HG02571 (cell line): ENCODE measurements around the gene UBA1.

Experiments used
- ATAC-seq: cut with Tn5 transposase; IDR thresholded peaks from one replicate; pipeline ENCODE4 v1.9.1; 2021; ENCODE audit warnings: mild to moderate bottlenecking, moderate library complexity; ENCODE audit not compliant: unreplicated experiment

Gene UBA1

DNA sequence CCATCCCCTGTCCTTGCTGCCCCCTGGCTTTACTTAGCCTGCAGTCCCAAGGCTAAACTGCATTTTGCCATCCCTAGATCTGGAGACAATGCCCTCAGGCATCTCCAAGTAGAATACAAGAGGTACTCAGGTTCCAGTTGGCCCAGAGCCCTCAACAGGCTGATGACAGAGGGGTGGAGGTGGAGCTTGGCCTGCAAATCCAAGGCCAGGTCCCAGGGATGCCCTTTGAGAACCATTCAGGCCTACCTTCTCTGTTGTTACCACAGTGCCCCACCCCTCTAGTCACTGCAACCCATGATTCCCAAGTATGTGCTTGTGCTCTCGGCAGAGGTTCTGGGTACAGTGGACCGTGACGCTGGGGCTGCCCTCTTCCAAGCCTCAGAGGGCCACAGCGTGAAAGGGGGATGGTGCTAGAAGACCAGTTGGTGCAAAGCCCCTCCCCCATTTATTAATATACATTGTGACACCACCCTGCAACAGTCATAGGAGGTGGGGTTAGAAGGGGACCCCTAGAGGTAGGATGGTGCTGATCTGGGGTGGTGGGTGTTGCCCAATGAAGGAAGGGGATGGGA is 6.4 kb upstream of the UBA1 start:
- no peak for ATAC-seq

DNA sequence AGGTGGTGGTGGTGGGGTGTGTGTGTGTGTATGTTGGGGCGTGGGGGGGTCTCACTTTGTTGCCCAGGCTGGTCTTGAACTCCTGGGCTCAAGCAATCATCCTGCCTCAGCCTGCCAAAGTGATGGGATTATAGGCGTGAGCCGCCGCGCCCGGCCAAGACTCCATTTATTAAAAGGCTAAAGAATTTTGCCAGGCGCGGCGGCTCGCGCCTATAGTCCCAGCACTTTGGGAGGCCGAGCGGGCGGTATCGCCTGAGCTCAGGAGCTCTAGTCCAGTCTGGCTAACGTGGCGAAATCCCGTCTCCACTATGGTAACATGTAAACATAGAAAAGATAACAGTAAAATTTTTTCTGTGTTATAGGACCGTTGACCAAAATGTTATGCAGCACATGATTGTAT is 3.7 kb upstream of the UBA1 start:
- no peak for ATAC-seq

DNA sequence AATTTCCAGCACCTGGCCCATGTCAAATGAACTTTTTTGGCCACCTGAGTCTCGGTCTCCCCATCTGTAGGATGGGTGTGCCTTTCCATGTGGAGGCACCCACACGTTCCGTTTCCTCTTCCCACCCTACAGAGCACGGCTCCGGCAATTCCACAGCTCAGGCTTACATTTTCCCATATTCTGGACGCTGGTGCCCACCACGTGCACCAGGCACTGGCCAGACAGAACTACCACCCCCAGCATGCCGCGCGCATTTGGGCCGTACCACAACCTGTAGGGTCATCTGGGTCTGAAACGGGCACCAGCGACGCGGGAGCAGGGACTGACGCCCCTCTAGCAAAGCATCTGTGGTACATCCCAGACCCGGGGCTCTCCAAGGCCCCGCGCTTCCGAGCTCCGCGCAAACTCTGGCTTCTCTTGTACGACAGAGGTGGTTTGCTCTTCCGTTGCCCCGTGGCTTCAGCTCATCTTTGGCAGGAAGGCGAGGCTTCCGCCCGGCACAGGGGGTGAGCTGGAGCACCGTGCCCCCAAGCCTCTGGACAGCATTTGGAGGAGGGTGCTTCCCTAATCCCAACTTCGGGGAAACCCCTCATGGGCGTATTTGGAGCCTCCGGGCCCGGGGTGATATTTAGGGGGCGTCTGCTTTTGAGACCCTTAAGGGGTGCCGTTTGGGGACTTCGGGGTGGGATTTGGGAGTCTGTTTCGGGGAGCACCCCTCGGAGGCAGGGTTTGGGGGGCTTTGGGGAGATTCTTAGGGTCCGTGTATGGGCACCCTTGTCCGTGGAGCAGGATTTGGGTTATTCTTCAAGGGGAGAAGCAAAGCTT is 3.0 kb upstream of the UBA1 start:
- peak; percentile 58 for ATAC-seq

DNA sequence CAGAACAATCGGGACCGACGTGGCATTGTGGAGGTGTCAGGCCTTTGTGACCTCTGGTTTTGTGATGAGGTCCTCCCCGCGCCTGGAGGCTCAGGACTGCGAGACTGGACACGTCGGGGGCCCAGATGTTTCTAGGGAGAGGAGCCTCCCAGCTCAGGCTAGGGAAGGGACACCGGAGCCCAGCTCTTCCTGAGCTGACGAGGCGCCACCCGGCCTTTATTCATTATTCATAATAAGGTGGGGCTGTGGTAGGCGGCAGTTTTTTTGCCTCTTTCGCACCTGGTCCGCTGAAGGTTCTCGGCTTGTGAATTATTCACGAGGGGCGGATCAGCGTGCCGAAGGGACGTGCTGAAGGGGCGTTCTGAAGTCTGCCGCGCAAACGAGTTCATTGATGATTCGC is 2.3 kb upstream of the UBA1 start:
- no peak for ATAC-seq

DNA sequence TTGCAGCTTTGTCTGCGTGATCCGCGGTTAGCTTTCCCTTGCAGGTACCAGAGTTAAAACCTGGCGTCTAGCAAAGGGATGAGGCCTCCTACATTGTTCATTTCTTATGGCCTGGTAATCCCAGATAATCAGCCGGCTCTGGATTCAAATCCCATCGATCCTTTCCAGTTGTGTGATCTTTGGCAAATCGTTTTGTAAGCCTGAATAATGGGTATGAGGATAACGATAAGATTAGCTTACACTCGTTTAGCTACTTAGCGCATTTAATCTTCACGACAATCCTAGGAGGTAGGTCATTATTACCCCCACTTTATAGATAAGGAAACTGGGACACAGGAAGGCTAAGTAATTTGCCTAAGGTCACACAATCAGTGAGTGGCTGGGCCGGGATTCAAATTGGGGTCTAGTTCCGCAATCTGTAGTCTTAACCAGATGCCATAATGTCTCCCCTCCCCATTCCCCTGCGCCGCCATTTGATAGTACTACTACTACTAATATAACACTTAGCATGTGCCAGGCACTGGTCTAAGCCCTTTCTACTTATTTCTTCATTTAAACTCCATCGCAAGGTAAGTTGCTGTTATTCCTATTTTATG is 1.7 kb upstream of the UBA1 start:
- no peak for ATAC-seq

DNA sequence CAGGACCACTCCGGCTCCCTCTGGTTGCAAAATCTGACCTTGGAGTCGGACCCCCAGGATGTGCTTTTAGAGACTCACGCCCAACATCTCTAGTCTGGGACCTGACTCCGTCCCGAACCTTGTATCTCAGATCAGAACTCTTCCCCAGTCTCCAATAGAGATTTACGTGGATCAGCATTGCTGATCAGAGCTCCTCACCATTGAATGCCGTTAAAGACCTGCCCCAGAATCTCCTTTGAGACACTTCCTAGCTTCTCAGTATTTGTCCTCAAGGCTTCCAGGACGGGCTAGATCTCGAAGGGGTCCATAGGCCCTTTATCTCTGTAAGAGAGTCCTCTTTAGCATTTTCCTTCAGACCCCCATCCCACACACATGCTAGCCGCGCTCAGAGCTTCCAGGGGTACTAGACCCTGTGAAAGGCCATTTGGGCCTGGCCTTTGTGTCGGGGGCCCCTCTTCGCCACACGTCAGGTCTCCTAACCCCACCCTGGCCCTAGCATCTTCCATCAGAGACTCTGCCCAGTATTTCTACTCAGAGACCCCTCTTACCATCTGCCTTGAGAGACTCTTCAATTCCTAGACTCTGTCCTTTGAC is 662 bp downstream of the UBA1 start:
- peak; percentile 3 for ATAC-seq

DNA sequence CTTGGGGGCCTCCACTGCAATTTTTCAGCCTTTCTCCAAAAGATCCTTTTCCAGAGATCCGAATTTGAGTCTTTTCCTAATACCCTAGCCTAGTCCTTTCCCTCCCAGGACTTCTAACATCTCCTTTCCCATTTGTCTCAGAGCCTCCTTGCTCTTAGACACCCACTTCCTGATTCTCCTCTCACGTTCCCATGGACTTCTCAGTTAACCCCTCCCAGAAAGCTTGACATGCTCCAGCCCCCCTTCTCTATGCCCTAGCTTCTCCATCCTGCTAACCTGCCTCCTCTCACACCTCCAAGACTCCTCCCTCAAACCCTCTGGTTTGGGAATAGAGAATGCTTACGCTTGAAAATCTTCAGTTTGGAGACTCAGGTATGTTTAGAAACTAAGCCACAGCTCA is 2.5 kb downstream of the UBA1 start:
- no peak for ATAC-seq

DNA sequence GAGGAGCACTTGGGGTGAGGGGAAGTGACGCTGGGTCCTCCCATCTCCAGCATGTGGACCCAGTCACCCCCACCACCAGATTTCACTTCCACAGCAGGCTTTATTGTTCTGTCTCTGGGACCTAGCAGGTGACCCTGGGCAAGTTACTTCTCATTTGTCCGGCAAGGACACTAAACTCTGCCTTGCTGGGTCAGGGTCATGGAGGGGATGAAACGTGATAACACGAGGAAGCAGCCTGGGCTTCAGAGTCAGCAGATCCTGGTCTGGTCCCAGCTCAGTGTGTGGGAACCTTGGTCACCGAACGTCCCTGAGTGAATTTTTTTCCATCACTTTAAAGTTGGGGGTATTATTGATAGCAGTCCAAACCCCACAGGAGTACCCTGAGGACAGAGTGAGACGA is 3.9 kb downstream of the UBA1 start:
- ATAC-seq, result no peak

DNA sequence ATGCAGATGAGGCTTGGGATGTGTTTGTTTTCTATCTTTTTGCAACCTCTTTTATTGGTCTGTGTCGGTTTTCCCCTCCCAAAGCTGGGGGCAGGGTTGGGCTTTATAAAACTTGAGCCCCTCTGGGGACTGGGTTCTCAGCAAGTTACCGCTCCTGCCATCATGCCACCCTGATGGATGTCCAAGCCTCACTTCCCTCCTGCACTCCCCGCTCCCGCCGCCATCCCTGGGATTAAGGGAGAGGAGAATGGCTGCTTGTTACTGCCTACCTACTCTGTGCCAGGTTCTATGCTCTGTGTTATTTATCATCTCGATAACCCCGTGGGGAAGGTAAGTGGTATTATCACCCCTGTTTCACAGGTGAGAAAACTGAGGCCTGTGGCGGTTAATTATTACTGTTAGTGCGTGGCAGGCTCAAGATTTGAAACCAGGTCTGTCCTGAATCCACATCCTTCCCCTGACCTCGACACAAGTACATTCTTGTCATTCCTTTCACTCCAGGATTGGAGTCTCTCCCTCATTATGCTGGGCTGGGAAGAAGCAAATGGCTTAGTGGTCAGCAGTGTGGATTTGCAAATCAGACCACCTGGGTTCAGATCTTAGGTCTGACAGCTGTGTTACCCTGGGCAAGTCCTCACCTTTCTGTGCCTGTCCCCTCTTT is 4.5 kb downstream of the UBA1 start:
- no peak for ATAC-seq

DNA sequence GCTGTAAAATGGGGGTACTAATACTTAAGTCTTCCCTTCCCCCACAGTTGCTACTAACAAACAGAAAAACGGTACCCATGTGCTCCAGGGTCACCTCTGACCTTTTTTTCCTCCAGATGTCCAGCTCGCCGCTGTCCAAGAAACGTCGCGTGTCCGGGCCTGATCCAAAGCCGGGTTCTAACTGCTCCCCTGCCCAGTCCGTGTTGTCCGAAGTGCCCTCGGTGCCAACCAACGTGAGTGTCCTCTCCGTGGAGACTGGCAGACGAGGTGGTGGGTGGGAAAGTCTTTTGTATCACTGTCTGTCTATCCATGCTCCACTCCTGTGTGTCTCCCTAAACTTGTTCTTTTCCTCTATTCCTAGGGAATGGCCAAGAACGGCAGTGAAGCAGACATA is 5.1 kb downstream of the UBA1 start:
- no peak for ATAC-seq

DNA sequence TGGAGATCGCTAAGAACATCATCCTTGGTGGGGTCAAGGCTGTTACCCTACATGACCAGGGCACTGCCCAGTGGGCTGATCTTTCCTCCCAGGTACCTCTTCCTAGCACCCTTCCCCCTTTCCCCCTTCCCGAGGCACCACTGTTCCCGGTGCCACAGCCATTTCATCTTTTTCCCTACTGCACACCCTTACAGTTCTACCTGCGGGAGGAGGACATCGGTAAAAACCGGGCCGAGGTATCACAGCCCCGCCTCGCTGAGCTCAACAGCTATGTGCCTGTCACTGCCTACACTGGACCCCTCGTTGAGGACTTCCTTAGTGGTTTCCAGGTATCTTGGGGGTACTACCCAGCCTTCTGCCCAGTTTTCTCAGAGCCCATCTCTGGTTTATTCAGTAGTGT is 5.7 kb downstream of the UBA1 start:
- ATAC-seq, result no peak

DNA sequence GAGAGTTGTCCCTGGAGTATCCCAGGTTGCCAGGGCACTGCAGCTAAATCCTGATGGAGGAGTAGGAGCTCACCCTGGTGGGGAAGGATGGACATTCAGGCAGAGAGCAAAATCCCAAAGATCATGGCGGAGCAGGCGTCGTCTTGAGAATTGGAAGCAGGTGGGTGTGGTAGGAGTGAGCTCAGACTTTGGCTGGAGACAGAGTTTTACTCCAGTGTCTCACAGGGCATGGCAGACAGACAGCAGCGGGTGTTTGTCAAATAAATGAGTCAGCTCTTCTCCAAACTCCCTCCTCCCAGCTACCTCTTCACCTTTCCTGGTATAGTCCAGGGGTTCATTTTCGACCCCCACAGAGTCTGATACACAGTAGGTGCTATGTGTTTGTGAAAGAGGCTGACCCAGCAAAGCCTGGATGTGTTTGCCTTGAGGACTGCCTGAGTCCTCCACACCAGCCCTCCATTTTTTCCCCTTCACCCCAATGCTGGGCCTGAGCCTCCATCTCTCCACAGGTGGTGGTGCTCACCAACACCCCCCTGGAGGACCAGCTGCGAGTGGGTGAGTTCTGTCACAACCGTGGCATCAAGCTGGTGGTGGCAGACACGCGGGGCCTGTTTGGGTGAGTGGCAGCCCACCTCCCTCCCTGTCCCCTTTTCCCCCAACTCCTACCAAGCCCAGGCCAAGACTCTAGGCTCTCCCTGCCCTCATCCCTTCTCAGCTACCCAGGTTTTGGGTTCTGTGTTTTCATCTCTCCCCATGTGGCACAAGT is 6.9 kb downstream of the UBA1 start:
- ATAC-seq, result no peak

DNA sequence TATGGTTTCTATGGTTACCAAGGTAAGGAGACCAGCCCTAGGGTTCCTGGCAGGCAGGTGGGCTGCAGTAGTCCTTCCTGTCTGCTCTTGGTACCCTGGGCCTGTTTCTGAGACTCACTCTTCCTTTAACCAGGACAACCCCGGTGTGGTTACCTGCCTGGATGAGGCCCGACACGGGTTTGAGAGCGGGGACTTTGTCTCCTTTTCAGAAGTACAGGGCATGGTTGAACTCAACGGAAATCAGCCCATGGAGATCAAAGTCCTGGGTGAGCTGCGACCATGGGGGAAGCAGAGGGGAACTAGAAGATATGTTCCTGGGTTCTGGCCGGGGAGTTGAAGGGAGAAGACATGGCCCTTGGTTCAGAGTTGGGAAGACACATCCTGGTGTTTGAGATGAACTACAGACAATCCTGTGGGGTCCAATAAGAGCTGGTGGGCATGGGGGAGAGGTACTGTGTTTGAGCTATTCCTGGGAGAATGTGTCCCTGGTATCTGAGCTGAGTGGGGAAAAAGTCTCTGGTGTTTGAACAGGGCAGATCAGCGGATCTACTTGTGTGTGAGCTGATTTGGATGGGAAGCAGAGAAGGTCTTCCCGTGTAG is 7.8 kb downstream of the UBA1 start:
- no peak for ATAC-seq

DNA sequence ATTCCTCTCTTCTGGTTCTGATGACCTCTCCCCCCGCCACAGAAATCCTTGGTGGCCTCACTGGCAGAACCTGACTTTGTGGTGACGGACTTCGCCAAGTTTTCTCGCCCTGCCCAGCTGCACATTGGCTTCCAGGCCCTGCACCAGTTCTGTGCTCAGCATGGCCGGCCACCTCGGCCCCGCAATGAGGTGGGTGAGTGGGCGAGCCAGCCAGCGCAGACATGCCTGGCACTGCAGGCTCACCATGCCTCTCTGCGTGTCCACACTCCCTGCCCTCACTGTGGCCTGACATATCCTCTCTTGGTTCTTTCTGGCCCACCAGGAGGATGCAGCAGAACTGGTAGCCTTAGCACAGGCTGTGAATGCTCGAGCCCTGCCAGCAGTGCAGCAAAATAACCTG is 8.7 kb downstream of the UBA1 start:
- ATAC-seq, result no peak

DNA sequence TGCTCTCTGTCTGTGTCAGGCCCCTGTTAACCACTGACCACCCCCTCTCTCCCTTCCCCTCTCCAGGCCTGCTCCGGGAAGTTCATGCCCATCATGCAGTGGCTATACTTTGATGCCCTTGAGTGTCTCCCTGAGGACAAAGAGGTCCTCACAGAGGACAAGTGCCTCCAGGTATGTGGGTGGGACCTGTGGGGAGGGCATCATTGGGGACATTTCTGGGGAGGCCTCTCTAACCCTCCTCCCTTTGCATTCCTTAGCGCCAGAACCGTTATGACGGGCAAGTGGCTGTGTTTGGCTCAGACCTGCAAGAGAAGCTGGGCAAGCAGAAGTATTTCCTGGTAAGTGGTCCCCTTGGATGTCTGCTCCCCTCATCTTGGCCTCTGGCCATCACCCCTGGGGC is 9.2 kb downstream of the UBA1 start:
- ATAC-seq, result no peak

DNA sequence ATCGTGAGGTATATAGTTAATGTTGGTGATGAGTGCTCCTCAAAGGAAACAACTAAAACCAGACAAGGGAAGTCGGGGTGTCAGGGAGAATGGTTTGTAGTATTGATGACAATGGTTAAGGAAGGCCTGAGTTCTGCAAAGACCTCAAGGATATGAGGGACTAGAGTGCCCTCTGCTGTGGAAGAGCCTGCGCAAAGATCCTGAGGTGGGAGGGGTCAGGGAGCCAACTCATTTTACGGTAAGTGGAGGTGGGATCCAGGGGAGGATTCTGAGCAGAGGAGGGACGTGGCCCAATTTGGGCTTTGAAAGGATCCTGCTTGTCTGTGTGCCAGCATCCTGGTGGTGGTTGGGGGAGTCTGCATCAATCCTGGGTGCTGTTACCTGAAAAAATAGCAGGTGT is 11.3 kb downstream of the UBA1 start:
- no peak for ATAC-seq

DNA sequence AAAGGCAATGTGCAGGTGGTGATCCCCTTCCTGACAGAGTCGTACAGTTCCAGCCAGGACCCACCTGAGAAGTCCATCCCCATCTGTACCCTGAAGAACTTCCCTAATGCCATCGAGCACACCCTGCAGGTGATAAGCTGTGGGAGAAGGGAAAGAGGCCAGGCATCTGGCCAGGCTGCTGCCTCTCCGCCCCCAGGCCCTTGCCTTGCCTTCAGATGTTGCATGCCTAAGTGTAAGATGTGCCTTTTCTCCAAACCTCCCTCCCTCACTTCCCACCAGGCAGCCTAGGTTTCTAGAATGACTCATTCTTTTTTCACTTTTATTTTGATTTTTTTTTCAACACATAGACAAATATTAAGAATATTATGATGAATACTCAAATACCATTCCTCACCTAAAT is 12.7 kb downstream of the UBA1 start:
- no peak for ATAC-seq

DNA sequence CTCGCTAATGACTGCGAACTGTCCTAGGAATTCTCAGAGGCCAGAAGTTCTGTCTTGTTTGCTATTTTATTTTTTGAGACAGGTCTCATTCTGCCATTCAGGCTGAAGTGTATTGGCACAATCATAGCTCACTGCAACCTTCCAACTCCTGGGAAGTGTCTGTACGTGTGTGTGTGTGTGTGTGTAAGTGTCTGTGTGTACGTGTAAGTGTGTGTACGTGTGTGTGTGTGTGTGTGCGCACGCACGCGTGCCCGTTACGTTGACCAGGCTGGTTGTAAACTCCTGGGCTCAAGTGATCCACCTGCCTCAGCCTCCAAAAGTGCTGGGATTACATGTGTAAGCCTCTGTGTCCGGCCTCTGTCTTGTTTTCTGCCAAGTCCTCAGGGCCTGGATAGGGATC is 14.5 kb downstream of the UBA1 start:
- ATAC-seq, result no peak

DNA sequence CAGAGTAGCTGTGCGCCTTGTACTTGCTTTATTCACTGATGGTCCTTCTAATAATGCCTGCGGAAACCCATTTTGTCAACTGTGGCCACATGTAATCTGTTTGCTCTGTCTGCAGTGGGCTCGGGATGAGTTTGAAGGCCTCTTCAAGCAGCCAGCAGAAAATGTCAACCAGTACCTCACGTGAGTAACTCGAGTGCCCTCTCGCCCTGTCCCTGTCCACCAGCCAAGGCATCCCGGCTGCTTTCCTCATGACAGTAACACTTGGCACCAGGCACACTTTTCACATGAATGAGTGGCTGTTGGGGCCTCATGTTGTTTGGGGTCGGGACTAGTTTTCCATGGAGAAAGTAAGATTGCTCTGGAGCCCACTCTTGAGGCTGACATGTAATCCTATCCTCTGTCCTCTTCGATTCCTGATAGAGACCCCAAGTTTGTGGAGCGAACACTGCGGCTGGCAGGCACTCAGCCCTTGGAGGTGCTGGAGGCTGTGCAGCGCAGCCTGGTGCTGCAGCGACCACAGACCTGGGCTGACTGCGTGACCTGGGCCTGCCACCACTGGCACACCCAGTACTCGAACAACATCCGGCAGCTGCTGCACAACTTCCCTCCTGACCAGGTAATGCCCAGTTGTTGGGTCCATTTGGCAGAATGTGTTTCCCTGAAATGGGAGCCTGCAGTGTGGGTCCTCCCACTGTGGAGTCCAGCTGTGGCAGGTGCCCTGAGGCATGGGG is 16.0 kb downstream of the UBA1 start:
- no peak for ATAC-seq
